ENCODE results near the gene OGA. TPM values are rescaled to one million over a fixed set of nuclear protein-coding genes. Genes with fewer than 3 reads are reported as not detected.
A peak's percentile ranks its signal among the peaks of the same experiment; 100 is the strongest.

The OGA gene
- total and polyA plus RNA-seq, 9 of the 15 experiments (the other 6 are each of a cell fraction or from before 2014, with no cell fraction given) = 13.5 to 73.5 (median 59.5) TPM

GRCh38 chr10:101782811-101783735, 35.2 kb downstream of the OGA start, which contains the start of gene NPM3 (continued):
- TF ChIP-seq ZZZ3 (IDR thresholded peaks at IDR 0.05) (no peak), BRF2 (IDR thresholded peaks at IDR 0.05; ENCODE audit: borderline replicate concordance, insufficient read depth, insufficient read length) (no peak), ARHGAP35 (IDR thresholded peaks at IDR 0.05; ENCODE audit: partially characterized antibody) (no peak), TEAD4 (IDR thresholded peaks at IDR 0.05; ENCODE audit: low read length) (no peak), TEAD4 (CRISPR knock-in tag; IDR thresholded peaks at IDR 0.05; ENCODE audit: borderline replicate concordance) (no peak), ZNF766 (CRISPR knock-in tag; conservative IDR thresholded peaks at IDR 0.05) (no peak), RBM14 (IDR thresholded peaks at IDR 0.05; ENCODE audit: borderline replicate concordance, insufficient read depth, low read depth, low read length) (no peak), ZNF232 (CRISPR knock-in tag; IDR thresholded peaks at IDR 0.05) (no peak), KLF13 (tag; IDR thresholded peaks at IDR 0.05; ENCODE audit: borderline replicate concordance, low read depth) (no peak), CTBP1 (IDR thresholded peaks at IDR 0.05; ENCODE audit: borderline replicate concordance) (no peak), NONO (IDR thresholded peaks at IDR 0.05; ENCODE audit: low read depth in 2 of 2, low read length in 1 of 2) (no peak), FOXO4 (CRISPR knock-in tag; IDR thresholded peaks at IDR 0.05) (no peak), TRIM28 (IDR thresholded peaks at IDR 0.05) (no peak), HCFC1 (IDR thresholded peaks at IDR 0.05; ENCODE audit: low read depth, low read length) (peak; percentile 69), TAF7 (tag; IDR thresholded peaks at IDR 0.05) (no peak), ATF7 (IDR thresholded peaks at IDR 0.05) (peak; percentile 33; the same call in 1 of the 2 replicates), ATF1 (CRISPR knock-in tag; IDR thresholded peaks at IDR 0.05) (0 out of 2 replicates have a peak, but pooled peaks have one; percentile 25), ATF1 (tag; IDR thresholded peaks at IDR 0.05) (peak; percentile 92), SRSF7 (optimal IDR thresholded peaks at IDR 0.05; ENCODE audit: low read depth, low read length) (no peak), ZNF212 (CRISPR knock-in tag; IDR thresholded peaks at IDR 0.05) (no peak), ZNF280B (CRISPR knock-in tag; IDR thresholded peaks at IDR 0.05) (no peak), KAT8 (IDR thresholded peaks at IDR 0.05; ENCODE audit: low read depth) (no peak), PRPF4 (IDR thresholded peaks at IDR 0.05; ENCODE audit: insufficient read depth, low read depth, low read length, poor library complexity, severe bottlenecking) (no peak), GTF2A2 (tag; IDR thresholded peaks at IDR 0.05) (no peak), SOX6 (IDR thresholded peaks at IDR 0.05) (no peak), FOXA1 (IDR thresholded peaks at IDR 0.05; ENCODE audit: borderline replicate concordance) (no peak)

Measured in K562 (cell line).